HL-60 (cell line): ENCODE data around the gene CNR2.

Source experiments
- DNase-seq, 2 experiments: peaks; one replicate each; pipeline ENCODE4 v3.0.0-alpha.2; 2010 to 2020; ENCODE audit warnings: low read depth in 1 of 2, low spot score in 1 of 2
- H3K27ac ChIP-seq: fragments of 250-450 bp; sonication (Bioruptor Pico); replicated peaks from 2 replicates; pipeline ENCODE4 v1.5.1; 2020; ENCODE audit warnings: mild to moderate bottlenecking, moderate library complexity
- H3K27me3 ChIP-seq: fragments of 250-450 bp; sonication (Bioruptor Pico); 2 replicates; pipeline ENCODE4 v1.5.1; 2021; ENCODE audit warnings: mild to moderate bottlenecking, moderate library complexity; ENCODE audit not compliant: insufficient read depth, poor library complexity, severe bottlenecking
- H3K4me3 ChIP-seq: replicated peaks from 2 replicates; pipeline ENCODE4 v1.5.1; 2011; ENCODE audit warnings: mild to moderate bottlenecking, control low read depth, low read length; ENCODE audit not compliant: insufficient read depth
- CTCF ChIP-seq: IDR thresholded peaks from one replicate; pipeline ENCODE4 v1.5.1; 2011; ENCODE audit warnings: low read length, control low read depth, inconsistent platforms; ENCODE audit not compliant: insufficient read depth
- GABPA ChIP-seq: IDR thresholded peaks from 2 replicates; pipeline ENCODE4 v1.6.1; 2012; ENCODE audit warnings: low read depth
- POLR2AphosphoS5 ChIP-seq: IDR thresholded peaks from 2 replicates; pipeline ENCODE4 v1.6.1; 2012; ENCODE audit warnings: low read depth
- SPI1 ChIP-seq: IDR thresholded peaks from 2 replicates; pipeline ENCODE4 v1.6.1; 2012; ENCODE audit warnings: low read depth, mild to moderate bottlenecking, borderline replicate concordance
- TF ChIP-seq, protein P1 (sequence below): IDR thresholded peaks from 2 replicates; pipeline ENCODE4 v1.6.1; 2012; ENCODE audit warnings: low read depth; ENCODE audit not compliant: insufficient replicate concordance

Gene CNR2

GRCh38 chr1:23909412-23909811, 3.8 kb downstream of the CNR2 start:
- Histone ChIP-seq H3K27ac (peak overlapping the region; percentile 94), H3K27me3 (no peaks in the 10 kb centered on the region), H3K4me3 (no peak overlapping the region)
- DNase-seq, result peak; percentile 76 to 86
- peak; percentile 76; the same call in 1 of the 2 replicates for TF ChIP-seq SPI1
- no peak for TF ChIP-seq GABPA

- DNase-seq, result peak; percentile 90 to 98
- TF ChIP-seq POLR2AphosphoS5 (peak; percentile 95), GABPA (0 out of 2 replicates have a peak, but pooled peaks have one; percentile 13), SPI1 (peak; percentile 68; the same call in 1 of the 2 replicates), CTCF (no peak)
- Histone ChIP-seq H3K4me3 (no peak overlapping the region), H3K27ac (peak overlapping the region; percentile 94), H3K27me3 (no peaks in the 10 kb centered on the region)
These were observed 4.5 kb downstream of the CNR2 start for GRCh38 chr1:23908453-23909341.

DNA sequence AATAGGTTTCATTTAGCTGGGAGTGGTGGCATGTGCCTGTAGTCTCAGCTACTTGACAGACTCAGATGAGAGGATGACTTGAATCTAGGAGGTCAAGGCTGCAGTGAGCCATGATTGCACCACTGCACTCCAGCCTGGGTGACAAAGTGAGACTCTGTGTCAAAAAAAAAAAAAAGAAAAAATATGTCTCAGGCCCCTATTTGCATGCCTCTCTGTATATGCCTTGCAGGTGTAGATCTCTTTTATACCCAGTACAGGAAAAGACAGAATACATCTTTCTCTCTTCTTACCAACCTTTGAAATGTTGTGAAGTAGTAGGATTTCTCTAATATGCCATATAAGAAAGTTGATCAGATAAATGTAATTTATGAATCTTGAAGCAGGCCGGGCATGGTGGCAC, 6.4 kb downstream of the CNR2 start:
- TF ChIP-seq CTCF (no peak), GABPA (no peak), POLR2AphosphoS5 (no peak), SPI1 (no peak)
- TF ChIP-seq, protein P1, sequence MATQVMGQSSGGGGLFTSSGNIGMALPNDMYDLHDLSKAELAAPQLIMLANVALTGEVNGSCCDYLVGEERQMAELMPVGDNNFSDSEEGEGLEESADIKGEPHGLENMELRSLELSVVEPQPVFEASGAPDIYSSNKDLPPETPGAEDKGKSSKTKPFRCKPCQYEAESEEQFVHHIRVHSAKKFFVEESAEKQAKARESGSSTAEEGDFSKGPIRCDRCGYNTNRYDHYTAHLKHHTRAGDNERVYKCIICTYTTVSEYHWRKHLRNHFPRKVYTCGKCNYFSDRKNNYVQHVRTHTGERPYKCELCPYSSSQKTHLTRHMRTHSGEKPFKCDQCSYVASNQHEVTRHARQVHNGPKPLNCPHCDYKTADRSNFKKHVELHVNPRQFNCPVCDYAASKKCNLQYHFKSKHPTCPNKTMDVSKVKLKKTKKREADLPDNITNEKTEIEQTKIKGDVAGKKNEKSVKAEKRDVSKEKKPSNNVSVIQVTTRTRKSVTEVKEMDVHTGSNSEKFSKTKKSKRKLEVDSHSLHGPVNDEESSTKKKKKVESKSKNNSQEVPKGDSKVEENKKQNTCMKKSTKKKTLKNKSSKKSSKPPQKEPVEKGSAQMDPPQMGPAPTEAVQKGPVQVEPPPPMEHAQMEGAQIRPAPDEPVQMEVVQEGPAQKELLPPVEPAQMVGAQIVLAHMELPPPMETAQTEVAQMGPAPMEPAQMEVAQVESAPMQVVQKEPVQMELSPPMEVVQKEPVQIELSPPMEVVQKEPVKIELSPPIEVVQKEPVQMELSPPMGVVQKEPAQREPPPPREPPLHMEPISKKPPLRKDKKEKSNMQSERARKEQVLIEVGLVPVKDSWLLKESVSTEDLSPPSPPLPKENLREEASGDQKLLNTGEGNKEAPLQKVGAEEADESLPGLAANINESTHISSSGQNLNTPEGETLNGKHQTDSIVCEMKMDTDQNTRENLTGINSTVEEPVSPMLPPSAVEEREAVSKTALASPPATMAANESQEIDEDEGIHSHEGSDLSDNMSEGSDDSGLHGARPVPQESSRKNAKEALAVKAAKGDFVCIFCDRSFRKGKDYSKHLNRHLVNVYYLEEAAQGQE, result no peak
- H3K27me3 ChIP-seq, result no peaks in the 10 kb centered on the region
- peak in 1 of 2 experiments; percentile 35 for DNase-seq
- H3K4me3 ChIP-seq, result no peak overlapping the region
- H3K27ac ChIP-seq, result peak overlapping the region; percentile 58

GRCh38 chr1:23905461-23906025, 7.6 kb downstream of the CNR2 start:
- peak overlapping the region; percentile 32 for H3K27ac ChIP-seq
- H3K27me3 ChIP-seq, result no peaks in the 10 kb centered on the region
- H3K4me3 ChIP-seq, result no peak overlapping the region
- DNase-seq, result no peak
- TF ChIP-seq POLR2AphosphoS5, result no peak
- TF ChIP-seq, protein P1, result no peak
- TF ChIP-seq SPI1, result no peak
- TF ChIP-seq GABPA, result no peak
- TF ChIP-seq CTCF, result no peak
